GM10248 (cell line): ENCODE results near the gene TUBA3C.
"Not testable (repeated sequence)": the region's sequence is repeated elsewhere in the genome, so short reads cannot be mapped to it uniquely, and the experiment has no call there.

Experiments used
- CTCF ChIA-PET: fragments of 300-600 bp; sonication (Branson Sonifier 250); formaldehyde crosslinking; extraction: SDS; loops from one replicate; lab custom pipeline; 2021; ENCODE audit warnings: antibody characterized with exemption; lab: Yijun Ruan, JAX
- POLR2A ChIA-PET: fragments of 350-650 bp; sonication (Branson Sonifier 250); formaldehyde crosslinking; extraction: SDS; loops from one replicate; lab custom pipeline; 2020; ENCODE audit warnings: antibody characterized with exemption; lab: Yijun Ruan, JAX
- DNase-seq: peaks from one replicate; pipeline ENCODE4 v3.0.0; 2012; ENCODE audit errors: extremely low spot score
- CTCF ChIP-seq: IDR thresholded peaks from 2 replicates; pipeline ENCODE4 v1.5.1; 2012; ENCODE audit warnings: mild to moderate bottlenecking, low read depth; ENCODE audit errors: extremely low read depth, missing control alignments, control extremely low read depth

TUBA3C gene

GRCh38 chr13:19181621-19182485 is at the start of gene TUBA3C:
TSS of gene TUBA3C (minus strand) at chr13:19181824. CDS start at chr13:19181747, 77 bp downstream.
- DNase-seq, result peak; percentile 5
- ChIA-PET CTCF (no interaction called here), POLR2A (no interaction called here)
- TF ChIP-seq CTCF, result no peak

- CTCF ChIA-PET, DNase-seq, POLR2A ChIA-PET: not testable (repeated sequence)
Observed at GRCh38 chr13:19207413-19207812, 25.8 kb upstream of the TUBA3C start.

- POLR2A ChIA-PET, CTCF ChIA-PET: not testable (repeated sequence)
Observed at GRCh38 chr13:19192622-19193021, 11.0 kb upstream of the TUBA3C start.

GRCh38 chr13:19189911-19190310 is 8.3 kb upstream of the TUBA3C start:
- CTCF ChIA-PET, DNase-seq, POLR2A ChIA-PET: not testable (repeated sequence)

More at GRCh38 chr13:19192622-19193021, 11.0 kb upstream of the TUBA3C start:
- DNase-seq, result not testable (repeated sequence)

GRCh38 chr13:19189368-19189767 is 7.7 kb upstream of the TUBA3C start:
- DNase-seq, CTCF ChIA-PET, POLR2A ChIA-PET: not testable (repeated sequence)

GRCh38 chr13:19185865-19186645 is 4.4 kb upstream of the TUBA3C start:
- no peak for DNase-seq
- TF ChIP-seq CTCF, result no peak
- ChIA-PET POLR2A (no interaction called here), CTCF (no interaction called here)

- no peak for TF ChIP-seq CTCF
- POLR2A ChIA-PET, result no interaction called here
- DNase-seq, result peak; percentile 11
- CTCF ChIA-PET, result interaction anchor here (1.4 kb wide), 1 partner anchor 8 kb away, joined by 3 read pairs; no protein-coding TSS in a partner anchor
Observed at GRCh38 chr13:19185086-19185864, 3.7 kb upstream of the TUBA3C start.

- POLR2A ChIA-PET, result no interaction called here
- CTCF ChIA-PET, result interaction anchor here (1.4 kb wide), 1 partner anchor 9 kb away, joined by 3 read pairs; no protein-coding TSS in a partner anchor
- no peak for DNase-seq
- no peak for TF ChIP-seq CTCF
Observed at GRCh38 chr13:19184176-19184575, 2.6 kb upstream of the TUBA3C start.
